COLO829 (cell line): ENCODE measurements around the gene FAM50A.

Experiments used
- DNase-seq: peaks from one replicate; pipeline ENCODE4 v3.0.0; 2012; ENCODE audit warnings: low spot score

FAM50A gene

GRCh38 chrX:154440623-154441357 lies 3.2 kb upstream of the FAM50A start:
- DNase-seq, result no peak

GRCh38 chrX:154441564-154441963 lies 2.4 kb upstream of the FAM50A start:
- no peak for DNase-seq

- no peak for DNase-seq
Observed at GRCh38 chrX:154441984-154442707, 1.8 kb upstream of the FAM50A start.

- no peak for DNase-seq
Observed at GRCh38 chrX:154443479-154443910, 446 bp upstream of the FAM50A start.

- DNase-seq, result no peak
Observed at GRCh38 chrX:154444755-154445246, 860 bp downstream of the FAM50A start.

- no peak for DNase-seq
Observed at GRCh38 chrX:154445776-154446175, 1.8 kb downstream of the FAM50A start.

GRCh38 chrX:154446430-154446829 lies 2.5 kb downstream of the FAM50A start:
- no peak for DNase-seq

- no peak for DNase-seq
Observed at GRCh38 chrX:154448484-154448883, 4.5 kb downstream of the FAM50A start.

DNA sequence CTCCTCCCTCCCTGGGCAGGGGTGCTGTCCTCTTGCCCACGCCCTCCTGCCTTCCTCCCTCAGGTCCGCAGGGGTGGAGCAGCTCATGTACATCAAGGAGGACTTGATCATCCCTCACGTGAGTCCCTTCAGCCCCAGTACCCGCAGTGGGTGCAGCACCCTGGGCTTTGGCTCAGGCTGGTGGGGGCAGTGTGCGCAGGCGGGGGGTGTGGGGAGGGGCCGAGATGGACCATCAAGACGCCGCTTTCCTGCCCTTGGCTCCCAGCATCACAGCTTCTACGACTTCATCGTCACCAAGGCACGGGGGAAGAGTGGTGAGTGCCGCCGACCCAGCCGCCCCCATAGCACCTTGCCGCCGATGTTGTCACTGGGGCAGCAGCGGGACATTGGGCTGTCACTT lies 5.7 kb downstream of the FAM50A start:
- no peak for DNase-seq

DNA sequence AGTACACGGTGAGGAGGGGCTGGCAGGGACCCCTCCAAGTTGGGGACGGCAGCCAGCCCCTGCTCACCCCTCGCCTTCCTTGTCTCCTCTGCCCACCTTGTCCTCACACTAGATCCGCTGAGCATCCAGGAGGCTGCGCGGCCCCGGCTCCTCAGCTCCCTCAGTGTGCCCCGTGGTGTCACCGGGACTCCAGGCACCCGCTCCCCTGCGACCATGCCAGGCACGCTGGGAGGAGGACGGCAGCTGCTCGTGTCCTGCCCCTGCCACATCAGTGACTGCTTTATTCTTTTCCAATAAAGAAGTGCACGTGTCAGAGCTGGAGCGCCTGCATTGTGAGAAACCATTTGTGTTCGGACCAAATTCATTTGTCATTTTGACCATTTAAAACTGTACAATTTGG lies 6.4 kb downstream of the FAM50A start:
- no peak for DNase-seq

- no peak for DNase-seq
Observed at GRCh38 chrX:154452823-154453222, 8.9 kb downstream of the FAM50A start.

DNA sequence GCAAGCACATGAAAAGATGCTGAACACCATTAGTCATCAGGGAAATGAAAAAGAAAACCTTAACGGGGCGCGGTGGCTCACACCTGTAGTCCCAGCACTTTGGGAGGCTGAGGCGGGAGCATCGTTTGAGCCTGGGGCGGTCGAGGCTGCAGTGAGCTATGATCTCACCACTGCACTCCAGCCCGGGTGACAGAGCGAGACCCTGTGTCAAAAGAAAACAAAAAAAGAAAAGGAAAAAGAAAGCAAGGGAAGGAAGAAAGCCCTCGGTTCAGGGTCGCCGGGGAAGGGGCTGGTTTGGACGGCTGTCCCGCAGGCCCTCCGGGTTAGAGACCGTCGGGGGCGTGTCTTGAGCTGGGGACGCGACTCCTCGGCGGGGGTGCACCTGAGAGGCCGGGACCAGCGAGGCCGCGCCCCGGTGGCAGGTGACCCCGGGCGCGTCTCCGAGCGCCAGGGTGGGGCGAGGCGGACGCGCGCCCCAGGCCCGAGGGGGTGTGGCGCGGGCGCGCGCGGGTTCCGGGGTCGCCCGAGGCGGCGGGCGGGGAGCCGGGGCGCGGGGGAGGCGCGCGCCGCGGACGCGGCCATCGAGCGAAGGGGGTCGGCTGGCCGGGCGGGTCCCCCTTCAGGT lies 13.7 kb downstream of the FAM50A start:
- DNase-seq, result no peak

- no peak for DNase-seq
Observed at GRCh38 chrX:154458116-154458953, 14.4 kb downstream of the FAM50A start, which contains the start of gene PLXNA3. TSS of gene PLXNA3 (plus strand) at chrX:154458281. CDS start at chrX:154460184, 1,903 bp downstream.

DNA sequence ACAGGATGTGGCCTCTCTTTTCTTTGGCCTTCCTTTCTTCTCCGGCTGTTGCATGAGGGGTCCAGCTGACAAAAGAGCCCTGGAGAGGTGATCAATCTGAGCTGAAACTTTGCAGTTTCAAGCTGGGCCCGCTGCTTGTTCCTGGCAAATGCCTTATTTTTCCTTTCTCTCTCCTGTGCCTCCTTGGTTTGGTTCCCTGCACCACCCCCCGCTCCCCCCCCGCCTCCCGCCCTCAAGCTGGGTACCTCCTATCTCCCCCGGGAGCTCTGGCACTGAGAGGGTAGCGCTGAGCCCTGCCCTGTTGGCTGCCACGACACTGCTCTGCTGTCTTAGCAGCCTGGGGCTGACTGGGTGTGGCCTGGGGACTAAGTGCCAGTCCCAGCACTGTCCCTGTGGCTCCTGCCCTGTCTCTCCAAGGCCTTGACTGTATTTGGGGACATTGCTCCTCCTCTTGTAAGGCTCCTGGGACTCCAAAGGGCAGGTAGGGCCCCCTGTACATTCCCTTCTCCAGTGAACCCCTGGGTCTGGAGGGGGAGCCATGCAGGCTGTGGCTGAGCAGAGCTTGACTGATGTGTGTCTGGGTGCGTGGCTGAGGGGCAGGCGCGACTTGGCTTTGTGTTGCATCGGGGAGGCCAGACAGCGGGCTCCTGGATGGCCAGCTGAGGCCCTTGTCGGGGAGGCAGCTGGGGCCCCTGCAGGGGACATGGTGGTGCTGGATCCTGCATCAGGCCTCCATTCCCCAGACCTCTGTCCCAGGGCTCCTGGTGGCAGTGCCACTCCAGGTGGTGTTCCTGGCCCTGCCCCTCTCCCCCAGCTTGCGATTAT lies 15.2 kb downstream of the FAM50A start:
- DNase-seq, result no peak

DNA sequence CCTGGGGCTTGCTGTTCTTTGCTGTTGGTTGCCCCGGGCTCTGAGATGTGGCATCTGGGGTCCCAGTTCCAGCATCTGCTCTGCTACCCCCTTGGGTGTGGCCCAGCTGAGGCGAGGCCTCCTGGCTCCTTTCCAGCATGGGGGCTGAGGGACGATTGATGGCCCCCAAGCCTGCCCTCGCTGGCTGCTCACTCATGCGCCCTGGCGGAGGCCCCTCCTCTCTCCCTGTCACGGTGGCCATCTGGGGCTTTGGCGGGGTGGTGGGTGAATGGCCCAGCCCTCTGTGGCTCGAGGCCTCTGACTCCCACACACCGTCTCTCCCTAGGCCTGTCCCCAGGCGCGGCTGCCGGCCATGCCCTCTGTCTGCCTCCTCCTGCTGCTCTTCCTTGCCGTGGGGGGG lies 15.9 kb downstream of the FAM50A start:
- DNase-seq, result no peak

DNA sequence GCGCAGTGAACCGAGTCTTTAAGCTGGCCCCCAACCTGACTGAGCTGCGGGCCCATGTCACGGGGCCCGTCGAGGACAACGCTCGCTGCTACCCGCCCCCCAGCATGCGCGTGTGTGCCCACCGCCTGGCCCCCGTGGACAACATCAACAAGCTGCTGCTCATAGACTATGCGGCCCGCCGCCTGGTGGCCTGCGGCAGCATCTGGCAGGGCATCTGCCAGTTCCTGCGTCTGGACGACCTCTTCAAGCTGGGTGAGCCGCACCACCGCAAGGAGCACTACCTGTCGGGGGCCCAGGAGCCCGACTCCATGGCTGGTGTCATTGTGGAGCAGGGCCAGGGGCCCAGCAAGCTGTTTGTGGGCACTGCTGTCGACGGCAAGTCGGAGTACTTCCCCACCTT lies 16.4 kb downstream of the FAM50A start:
- no peak for DNase-seq

DNA sequence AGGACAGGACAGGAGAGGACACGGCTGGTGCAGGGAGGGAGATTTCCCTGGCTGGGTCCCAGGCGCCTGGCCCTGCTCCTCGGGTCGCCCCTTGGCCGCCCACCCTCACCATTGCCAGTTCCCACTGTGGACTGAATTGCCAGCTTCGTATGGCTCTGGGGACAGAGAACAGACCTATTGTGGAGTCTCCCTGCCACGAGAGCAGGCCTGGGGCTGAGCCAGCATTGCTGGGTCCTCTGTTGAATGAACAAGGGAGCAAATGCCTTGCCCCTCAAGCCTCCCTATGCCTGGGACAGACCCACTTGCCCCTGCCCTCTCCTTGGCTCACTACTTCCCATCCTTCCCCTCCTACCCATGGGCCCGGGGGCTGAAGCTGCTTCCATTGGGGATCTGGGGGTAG lies 18.5 kb downstream of the FAM50A start:
- no peak for DNase-seq

DNA sequence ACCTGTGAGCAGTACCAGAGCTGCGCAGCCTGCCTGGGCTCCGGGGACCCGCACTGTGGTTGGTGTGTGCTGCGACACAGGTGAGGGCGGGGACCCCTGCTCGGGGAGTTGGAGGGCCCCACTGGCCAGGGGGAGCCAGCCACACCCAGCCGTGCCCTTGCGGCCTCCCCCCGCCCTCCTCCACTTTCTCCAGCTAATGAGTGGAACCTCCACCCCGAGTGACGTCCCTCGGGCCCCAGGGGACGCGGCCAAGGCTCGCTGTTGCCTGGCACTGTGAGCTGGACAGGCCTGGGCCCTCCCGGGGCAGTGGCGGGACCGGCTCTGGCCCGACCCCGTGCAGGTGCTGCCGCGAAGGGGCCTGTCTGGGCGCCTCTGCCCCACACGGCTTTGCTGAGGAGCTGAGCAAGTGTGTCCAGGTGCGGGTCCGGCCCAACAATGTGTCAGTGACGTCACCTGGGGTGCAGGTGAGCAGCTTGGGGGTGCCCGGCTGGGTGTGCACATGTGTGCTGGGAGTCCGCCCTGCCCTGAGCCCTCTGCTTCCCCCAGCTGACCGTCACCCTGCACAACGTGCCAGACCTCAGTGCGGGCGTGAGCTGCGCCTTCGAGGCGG lies 19.8 kb downstream of the FAM50A start:
- no peak for DNase-seq

DNA sequence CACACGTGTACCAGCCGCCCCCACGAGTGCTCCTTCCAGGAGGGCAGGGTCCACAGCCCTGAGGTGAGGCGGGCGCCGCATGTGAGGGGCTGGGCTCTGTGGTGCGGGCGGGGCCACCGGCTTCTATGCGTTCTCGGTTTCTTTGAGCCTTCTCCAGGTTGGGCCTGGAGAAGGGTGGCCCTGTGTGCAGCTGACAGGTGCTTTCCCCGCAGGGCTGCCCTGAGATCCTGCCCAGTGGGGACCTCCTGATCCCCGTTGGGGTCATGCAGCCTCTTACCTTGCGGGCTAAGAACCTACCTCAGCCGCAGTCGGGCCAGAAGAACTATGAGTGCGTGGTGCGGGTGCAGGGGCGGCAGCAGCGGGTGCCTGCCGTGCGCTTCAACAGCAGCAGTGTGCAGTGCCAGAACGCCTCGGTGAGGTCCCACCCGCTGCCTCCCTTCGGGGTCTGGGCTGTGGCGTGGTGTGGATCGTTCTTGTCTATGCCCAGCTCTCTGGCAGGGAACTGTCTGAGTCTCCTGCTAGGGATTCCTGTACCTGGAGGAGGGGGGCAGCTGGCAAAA lies 20.9 kb downstream of the FAM50A start:
- DNase-seq, result no peak

DNA sequence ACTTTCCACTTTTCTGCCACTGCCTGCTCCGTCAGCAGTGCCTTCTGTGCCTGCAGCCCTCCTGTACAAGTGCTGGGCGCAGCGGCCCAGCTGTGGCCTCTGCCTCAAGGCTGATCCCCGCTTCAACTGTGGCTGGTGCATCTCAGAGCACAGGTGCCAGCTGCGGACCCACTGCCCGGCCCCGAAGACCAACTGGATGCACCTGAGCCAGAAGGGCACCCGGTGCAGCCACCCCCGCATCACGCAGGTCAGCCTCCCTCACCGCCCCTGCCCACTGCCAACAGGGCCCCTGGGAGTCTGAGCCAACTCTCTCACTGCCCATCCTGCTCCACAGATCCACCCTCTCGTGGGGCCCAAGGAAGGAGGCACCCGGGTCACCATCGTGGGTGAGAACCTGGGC lies 21.7 kb downstream of the FAM50A start:
- DNase-seq, result no peak
